OCI-LY3 (cell line): ENCODE data around the gene CD63.

Experiments used
- EZH2phosphoT487 ChIP-seq: fragments of 200-600 bp; shearing (Covaris generic); IDR thresholded peaks from 2 replicates; pipeline ENCODE4 v1.6.1; 2018; ENCODE audit warnings: antibody characterized with exemption, mixed run types, low read depth
- TF ChIP-seq, protein P1 (sequence below): fragments of 200-600, 300-600 bp; sonication (generic); IDR thresholded peaks from 2 replicates; pipeline ENCODE4 v1.5.1; 2014; ENCODE audit warnings: antibody characterized with exemption, low read length, low read depth

DNA sequence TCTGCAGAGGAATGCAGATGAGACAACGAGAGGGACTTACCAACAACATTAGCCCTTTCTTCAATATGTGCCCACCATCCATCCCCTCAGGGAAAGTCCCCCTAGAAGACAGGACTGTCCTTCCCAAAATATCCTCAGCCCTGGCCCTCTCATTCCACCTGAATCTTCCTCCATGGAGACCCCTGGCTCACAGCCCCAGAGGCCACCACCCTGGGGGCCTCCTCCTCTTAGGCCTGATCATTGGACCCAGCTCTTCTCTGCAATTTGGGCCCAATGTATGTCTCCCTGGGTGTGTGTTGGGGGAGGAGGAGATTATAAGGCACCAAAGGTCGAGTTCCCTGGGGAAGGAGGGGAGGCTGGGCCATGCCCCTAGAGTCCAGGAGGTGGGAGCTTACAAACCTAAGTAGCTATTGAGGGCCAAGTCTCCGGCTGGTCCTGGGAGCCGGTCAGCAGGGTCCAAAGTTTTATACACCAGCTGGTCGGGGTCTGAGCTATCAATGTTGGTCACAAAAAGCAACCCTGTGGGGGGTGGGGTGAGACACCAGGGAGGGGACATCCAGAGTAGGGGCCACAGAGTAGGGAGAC is 29.2 kb downstream of the CD63 start:
- TF ChIP-seq, protein P1, sequence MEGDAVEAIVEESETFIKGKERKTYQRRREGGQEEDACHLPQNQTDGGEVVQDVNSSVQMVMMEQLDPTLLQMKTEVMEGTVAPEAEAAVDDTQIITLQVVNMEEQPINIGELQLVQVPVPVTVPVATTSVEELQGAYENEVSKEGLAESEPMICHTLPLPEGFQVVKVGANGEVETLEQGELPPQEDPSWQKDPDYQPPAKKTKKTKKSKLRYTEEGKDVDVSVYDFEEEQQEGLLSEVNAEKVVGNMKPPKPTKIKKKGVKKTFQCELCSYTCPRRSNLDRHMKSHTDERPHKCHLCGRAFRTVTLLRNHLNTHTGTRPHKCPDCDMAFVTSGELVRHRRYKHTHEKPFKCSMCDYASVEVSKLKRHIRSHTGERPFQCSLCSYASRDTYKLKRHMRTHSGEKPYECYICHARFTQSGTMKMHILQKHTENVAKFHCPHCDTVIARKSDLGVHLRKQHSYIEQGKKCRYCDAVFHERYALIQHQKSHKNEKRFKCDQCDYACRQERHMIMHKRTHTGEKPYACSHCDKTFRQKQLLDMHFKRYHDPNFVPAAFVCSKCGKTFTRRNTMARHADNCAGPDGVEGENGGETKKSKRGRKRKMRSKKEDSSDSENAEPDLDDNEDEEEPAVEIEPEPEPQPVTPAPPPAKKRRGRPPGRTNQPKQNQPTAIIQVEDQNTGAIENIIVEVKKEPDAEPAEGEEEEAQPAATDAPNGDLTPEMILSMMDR, result no peak
- TF ChIP-seq EZH2phosphoT487, result no peak
